ENCODE measurements around the gene DPAGT1. TPM values are rescaled to one million over a fixed set of nuclear protein-coding genes. Genes with fewer than 3 reads are reported as not detected.
"Not testable (repeated sequence)": the region's sequence is repeated elsewhere in the genome, so short reads cannot be mapped to it uniquely, and the experiment has no call there.

The DPAGT1 gene
- polyA plus RNA-seq, 1 donor, result 63.5 TPM

GRCh38 chr11:119117004-119117706 is 15.5 kb upstream of the DPAGT1 start:
- no peak for DNase-seq

DNA sequence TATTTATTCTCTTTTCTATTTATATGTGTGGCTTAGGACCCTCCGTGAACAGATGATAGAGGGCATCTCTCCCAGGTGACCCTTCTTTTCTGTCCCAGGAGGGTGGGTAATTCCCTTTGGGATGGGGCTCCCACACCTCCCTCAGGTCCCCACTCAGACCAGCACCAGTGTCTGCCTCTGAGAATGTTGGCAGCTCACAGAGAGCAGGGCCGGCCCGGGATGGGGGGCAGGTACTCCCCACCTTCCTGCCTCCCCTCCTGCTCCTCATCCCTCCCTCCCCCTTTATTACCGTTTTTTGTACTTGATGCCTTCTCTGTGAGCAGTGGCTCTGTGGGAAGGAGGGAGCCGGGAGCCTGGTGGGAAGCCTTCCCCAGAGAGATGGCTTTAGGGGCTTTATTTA is 14.9 kb upstream of the DPAGT1 start:
- DNase-seq, result no peak

DNA sequence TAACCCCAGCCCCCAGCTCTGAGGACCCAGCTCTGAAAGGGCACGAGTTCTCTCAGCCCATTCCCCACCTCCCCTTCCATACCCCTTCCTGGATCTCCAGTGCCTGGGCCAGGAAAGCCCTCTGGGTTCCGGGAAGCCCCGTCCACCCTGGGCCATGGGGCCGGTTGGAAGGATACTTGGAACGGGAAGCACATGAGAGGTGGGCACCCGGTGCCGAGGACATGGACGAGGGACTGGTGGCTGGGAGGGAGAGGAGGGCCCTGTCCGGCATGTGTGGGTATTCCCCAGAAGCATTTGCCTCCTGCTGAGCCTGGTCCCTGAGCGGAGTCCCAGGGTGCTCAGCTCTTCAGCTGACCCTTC is 14.6 kb upstream of the DPAGT1 start:
- no peak for DNase-seq

GRCh38 chr11:119115484-119116234 is 14.0 kb upstream of the DPAGT1 start:
- DNase-seq, result no peak

- no peak for DNase-seq
Observed at GRCh38 chr11:119114351-119114750, 12.7 kb upstream of the DPAGT1 start.

- DNase-seq, result no peak
Observed at GRCh38 chr11:119113716-119114115, 12.1 kb upstream of the DPAGT1 start.

GRCh38 chr11:119112314-119113020 is 10.8 kb upstream of the DPAGT1 start:
- no peak for DNase-seq

DNA sequence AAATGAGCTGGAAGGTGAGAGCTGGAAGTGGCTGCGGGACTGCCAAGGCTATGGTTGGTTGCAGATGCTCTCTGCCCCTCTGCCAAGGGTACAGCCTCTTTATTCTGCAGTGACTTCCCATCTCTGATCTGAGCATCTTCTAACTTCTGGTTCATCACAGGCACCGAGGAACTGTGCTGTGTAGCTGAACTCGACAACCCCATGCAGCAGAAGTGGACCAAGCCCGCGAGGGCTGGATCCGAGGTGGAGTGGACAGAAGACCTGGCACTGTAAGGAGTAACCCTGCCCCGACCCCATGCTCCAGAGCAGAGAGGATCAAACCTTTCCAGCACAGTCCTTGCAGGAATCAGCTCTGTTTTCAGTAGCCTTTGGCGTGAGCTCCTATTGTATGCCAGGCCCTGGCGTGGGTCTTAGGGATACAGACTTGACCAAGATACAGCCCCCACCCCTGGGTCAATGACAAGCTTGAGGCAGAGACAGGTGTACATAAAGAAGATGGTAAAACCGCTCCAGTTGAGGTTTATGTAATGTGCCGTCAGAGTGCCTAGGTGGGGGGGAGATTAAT is 9.8 kb upstream of the DPAGT1 start:
- DNase-seq, result no peak

GRCh38 chr11:119110439-119110838 is 8.8 kb upstream of the DPAGT1 start:
- DNase-seq, result no peak

DNA sequence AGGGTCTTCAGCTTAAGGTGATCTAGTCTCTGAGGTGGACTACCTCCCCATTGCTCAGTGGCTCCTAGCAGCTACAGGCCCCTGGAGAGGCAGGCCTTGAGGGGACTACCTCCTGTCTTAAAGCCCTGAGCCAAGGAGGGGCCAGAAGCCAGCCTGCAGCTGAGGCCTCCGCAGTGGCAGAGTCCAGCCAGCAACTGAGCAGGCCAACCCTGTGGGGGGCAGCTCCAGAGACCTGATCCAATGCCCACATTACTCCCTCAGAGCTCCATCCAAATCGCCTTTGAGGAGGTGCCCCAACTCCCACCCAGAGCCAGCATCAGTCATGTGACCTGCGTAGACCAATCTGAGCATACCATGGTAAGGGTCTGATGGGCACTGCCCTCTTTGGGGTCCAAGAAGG is 8.2 kb upstream of the DPAGT1 start:
- no peak for DNase-seq

DNA sequence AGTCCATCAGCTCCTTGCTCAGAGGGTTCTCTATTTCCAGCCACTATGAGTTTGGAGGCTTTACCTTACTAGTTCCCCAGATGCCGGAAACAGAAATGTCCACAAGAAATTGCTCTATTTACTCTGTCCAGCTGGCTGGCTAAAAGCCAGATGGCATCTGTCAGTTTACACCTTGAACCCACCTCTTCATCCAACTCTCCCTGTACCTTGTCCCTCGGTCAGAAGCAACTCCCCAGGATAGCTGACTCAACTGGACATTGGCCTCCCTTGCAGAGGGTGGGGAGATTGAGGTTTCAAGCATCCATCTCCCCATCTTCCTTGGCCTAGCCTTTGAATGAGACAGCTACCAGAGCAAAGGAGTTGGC is 7.2 kb upstream of the DPAGT1 start:
- no peak for DNase-seq

DNA sequence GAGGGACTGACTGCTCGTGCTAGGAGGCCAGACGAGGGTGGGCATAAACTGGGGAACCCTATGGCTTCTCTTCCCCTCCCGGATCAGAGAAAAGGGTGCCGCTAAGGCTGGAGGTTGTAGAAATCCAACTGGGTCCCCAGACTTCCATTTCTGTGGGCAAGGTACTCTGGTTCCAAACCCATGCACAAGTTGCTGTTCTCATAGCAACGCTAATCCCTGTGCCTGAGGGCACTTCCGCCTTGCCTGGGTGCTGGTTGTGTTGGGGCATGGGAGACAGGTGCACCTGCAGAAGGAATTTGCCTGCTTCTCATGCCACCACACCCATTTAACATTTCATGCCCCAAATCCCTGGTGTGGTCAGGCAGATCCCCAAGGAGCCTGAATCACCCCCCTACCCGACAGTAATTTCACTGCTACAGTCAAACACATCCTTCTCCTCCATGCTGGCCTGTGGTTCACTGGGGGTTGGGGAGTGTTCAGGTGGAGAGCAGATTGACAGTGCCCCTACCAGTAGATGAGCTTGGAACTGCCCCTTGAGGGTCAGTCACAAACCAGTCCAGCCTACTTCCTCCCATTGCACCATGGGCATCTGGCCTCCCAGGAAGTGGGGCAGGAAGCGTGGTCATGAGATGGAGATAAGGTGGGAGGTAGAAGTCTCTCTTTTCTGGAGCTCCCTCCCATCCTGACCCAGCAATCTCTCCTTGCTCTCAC is 6.6 kb upstream of the DPAGT1 start:
- no peak for DNase-seq

GRCh38 chr11:119107538-119108145 is 6.0 kb upstream of the DPAGT1 start:
- DNase-seq, result no peak

DNA sequence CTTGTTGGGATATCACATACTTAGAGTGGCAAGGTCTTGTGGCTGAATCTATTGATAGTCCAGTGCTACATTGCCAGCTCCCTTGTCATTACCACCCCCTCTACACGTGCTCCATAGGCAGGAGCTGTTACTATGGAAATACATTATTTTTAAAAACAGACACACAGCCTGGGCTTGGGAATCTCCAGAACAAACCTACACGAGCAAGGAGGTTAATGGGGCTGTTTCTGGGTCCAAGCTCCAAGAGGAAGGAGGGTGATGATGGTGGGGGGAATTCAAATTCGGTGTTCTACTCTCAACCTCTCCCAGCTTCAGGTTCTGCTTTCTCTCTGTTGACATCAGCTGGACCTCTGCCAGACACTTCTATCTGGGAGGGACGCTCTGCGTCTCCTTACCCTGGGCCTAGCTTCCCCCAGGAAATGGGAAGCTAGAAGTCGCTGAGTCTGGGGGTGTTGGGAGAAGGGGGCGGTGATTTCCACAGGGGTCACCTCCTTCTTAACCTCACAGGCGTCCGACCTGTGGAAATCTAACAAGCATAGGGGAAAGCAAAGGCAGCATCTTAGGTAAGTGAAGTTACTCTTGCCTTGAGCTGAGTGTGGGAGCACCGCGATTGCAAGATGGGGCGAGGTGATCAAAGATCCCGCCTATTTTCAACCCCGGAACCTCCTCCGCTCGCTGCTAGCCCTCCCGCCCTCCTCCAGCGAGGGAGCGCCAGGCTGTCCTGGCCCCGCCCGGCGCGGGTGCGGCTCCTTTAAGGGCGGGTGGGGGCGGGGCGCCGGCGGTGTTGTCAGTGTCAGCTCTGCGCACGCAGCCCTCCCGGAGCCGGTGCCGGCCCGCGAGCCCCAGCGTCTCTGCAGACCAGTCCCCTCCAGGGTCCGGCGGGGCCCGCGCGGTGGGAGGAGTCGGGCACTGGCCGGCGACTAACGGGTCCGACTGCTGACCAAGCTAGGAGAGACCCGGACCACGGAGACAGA is 5.2 kb upstream of the DPAGT1 start, which contains the start of gene C2CD2L:
Gene C2CD2L, plus strand, starts transcription at position 781 of the 974 bp plus-strand sequence. CDS start 398 bp downstream, outside the sequence.
- peak; percentile 87 for DNase-seq

DNA sequence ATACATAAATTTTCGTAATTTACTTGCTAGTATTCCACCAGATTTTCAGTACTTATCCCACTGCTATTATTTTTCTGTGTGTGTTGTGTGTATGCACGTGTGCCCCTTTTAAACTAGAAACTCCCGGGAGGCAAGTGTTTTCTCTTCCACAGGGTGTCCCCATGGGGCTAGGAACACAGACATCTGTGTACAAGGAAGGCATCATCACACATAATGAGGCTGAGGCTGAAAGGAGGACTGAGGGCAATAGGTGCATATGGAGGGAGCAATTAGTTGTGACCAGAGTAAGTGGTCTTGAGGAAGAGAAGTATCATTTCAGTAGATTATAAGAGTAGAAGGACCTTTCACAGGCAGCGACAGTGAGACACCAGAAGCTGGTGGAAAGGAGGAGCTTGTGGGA is 2.1 kb upstream of the DPAGT1 start:
- DNase-seq, result no peak

GRCh38 chr11:119103161-119103664 is 1.6 kb upstream of the DPAGT1 start:
- not testable (repeated sequence) for DNase-seq

DNA sequence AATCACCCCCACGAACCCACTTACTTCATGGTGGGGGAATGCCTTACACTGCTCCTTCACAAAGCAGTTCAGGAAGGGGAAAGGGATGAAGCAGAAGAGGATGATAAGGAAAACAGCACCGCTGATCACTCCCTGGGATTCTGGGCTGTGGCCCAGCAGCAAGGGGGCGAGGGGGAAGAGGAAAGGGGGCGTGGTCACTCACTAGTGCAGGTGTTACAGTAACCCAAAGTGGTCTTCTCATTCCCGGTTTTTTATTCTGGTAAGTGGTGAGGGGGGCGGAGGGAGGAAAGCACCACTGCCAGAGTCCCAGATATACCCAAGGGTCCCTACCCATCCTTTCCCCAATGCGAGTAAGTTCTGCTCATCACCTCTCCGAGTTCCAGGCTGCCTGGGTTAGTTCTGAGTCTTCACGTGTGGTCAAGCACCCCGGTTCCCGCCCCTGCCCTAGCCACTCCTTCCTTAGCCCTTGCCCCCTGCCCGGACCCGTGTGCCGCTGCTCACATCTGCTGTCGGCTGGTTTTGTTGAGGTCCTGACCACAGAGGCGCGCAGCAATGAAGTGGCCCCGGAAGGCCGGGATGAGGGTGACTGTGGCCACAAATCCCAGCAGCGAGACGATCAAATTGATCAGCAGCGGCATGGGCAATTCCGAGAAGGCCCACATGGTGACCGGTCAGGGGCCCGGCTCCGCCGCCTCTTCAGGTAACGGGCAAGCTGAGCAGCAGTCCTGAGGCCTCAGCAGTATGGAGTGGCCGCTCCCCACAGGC is 477 bp downstream of the DPAGT1 start:
- DNase-seq, result no peak

DNA sequence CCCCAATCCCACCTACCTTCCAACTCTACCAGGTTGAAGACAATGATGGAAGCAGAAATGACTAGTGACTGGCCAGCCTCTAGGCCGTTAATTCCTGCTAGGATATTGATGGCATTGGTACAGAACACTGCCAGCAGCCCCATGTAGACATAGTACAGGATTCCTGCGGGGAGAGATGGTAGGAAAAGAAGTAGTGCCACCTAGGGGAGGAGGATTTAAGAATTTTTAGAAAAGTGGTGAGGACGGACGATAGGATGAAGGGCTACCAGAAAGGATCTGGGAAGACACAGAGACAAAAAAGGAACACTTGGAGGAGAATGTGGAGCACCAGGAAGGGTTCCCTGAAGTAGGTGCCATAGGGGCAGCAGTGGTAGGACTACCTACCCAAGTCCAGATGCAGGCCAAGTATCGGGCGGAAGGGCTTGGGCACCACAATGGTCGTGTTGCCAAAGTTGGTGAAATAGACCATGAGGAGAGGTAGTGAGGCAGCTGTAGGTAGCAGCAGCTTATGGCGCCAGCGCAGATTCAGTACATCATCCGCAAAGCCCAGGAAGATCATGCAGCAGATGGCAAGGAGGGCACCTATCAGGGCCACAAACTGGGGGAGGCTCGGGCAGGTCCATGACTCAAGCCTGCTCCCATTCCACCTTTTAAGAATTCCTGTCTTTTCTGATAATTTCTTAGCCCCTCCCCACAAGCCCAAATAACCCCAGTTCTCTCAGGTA is 1.2 kb downstream of the DPAGT1 start:
- no peak for DNase-seq

DNA sequence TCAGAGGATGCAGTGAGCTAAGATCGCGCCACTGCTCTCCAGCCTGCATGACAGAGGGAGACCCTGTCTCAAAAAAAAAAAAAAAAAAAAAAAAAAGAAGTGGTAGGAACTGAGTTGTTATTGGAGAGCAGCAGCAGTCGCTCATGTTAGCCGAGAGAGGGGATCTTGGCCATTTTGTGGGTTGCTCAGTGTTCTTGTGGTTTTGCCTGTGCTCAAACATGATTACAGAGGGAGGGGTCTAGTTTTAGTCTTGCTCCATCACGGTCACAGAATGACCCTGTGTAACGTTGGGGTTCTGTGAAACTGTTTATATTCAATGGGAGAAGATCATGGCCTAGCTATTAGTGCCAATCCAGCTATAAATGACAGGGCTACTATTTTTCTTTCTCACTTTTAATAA is 1.9 kb downstream of the DPAGT1 start:
- no peak for DNase-seq
